GM23338 (cell line): ENCODE measurements around the gene NAA30. TPM values are rescaled to one million over a fixed set of nuclear protein-coding genes. Genes with fewer than 3 reads are reported as not detected.

ENCODE experiments used
- ATAC-seq: fragments of 200-7000 bp; cut with Tn5 transposase; 3 replicates; pipeline ENCODE4 v1.9.1; 2020
- DNase-seq: peaks from one replicate; pipeline ENCODE4 v3.0.0-alpha.2; 2015; ENCODE audit warnings: low spot score
- H2AFZ ChIP-seq: fragments of 200-600 bp; sonication (generic); 2 replicates; pipeline ENCODE4 v1.8.0; 2016; ENCODE audit warnings: antibody characterized with exemption, mild to moderate bottlenecking, moderate library complexity
- H3F3A ChIP-seq: fragments of 200-600 bp; sonication (generic); replicated peaks from 2 replicates; pipeline ENCODE4 v1.8.0; 2017; ENCODE audit warnings: antibody characterized with exemption, mixed run types, low read depth
- H3K27ac ChIP-seq: fragments of 200-600 bp; sonication (generic); 2 replicates; pipeline ENCODE4 v1.6.1; 2016; ENCODE audit warnings: low read depth
- H3K27me3 ChIP-seq: fragments of 200-600 bp; sonication (generic); 2 replicates; pipeline ENCODE4 v1.8.0; 2016; ENCODE audit warnings: mild to moderate bottlenecking, mixed run types, moderate library complexity; ENCODE audit not compliant: insufficient read depth
- H3K36me3 ChIP-seq: fragments of 200-600 bp; sonication (generic); 2 replicates; pipeline ENCODE4 v1.8.0; 2016; ENCODE audit warnings: mild to moderate bottlenecking; ENCODE audit not compliant: insufficient read depth
- H3K4me1 ChIP-seq: fragments of 200-600 bp; sonication (generic); 2 replicates; pipeline ENCODE4 v1.8.0; 2016; ENCODE audit warnings: mild to moderate bottlenecking, moderate library complexity; ENCODE audit not compliant: insufficient read depth
- H3K4me2 ChIP-seq: fragments of 200-600 bp; sonication (generic); 2 replicates; pipeline ENCODE4 v1.7.1; 2017; ENCODE audit warnings: mixed run types
- H3K4me3 ChIP-seq: fragments of 200-600 bp; sonication (generic); 2 replicates; pipeline ENCODE4 v1.6.1; 2016; ENCODE audit warnings: mixed run types
- H3K79me2 ChIP-seq: fragments of 200-600 bp; sonication (generic); replicated peaks from 2 replicates; pipeline ENCODE4 v1.8.0; 2017; ENCODE audit warnings: mild to moderate bottlenecking; ENCODE audit not compliant: insufficient read depth
- H3K9me2 ChIP-seq: fragments of 200-600 bp; sonication (generic); 2 replicates; pipeline ENCODE4 v1.8.0; 2017; ENCODE audit not compliant: insufficient read depth
- H4K20me1 ChIP-seq: fragments of 200-600 bp; sonication (generic); replicated peaks from 2 replicates; pipeline ENCODE4 v1.8.0; 2017; ENCODE audit warnings: mild to moderate bottlenecking; ENCODE audit not compliant: insufficient read depth
- H3K27ac Mint-ChIP-seq: 2 replicates; pipeline ENCODE4 v1.8.0; 2020; ENCODE audit warnings: inconsistent platforms, mild to moderate bottlenecking, moderate library complexity, mixed read lengths
- H3K27me3 Mint-ChIP-seq: 3 replicates; pipeline ENCODE4 v1.8.0; 2022; ENCODE audit warnings: low read depth, mild to moderate bottlenecking, moderate library complexity, mixed read lengths, inconsistent platforms; ENCODE audit not compliant: insufficient read depth, poor library complexity
- H3K36me3 Mint-ChIP-seq: 3 replicates; pipeline ENCODE4 v1.8.0; 2021; ENCODE audit warnings: low read depth, mild to moderate bottlenecking, inconsistent platforms, moderate library complexity, mixed read lengths
- H3K4me1 Mint-ChIP-seq: 3 replicates; pipeline ENCODE4 v1.8.0; 2020; ENCODE audit warnings: mild to moderate bottlenecking, inconsistent platforms, mixed read lengths
- H3K4me3 Mint-ChIP-seq: 3 replicates; pipeline ENCODE4 v1.8.0; 2021; ENCODE audit warnings: moderate library complexity, mild to moderate bottlenecking, inconsistent platforms, mixed read lengths
- H3K9me3 Mint-ChIP-seq: 3 replicates; pipeline ENCODE4 v1.8.0; 2020; ENCODE audit warnings: moderate library complexity, mild to moderate bottlenecking, inconsistent platforms, mixed read lengths
- CREB1 ChIP-seq: fragments of 250-450 bp; sonication (Bioruptor Pico); IDR thresholded peaks from 2 replicates; pipeline ENCODE4 v1.5.0; 2020; ENCODE audit warnings: low read depth, mild to moderate bottlenecking, moderate library complexity
- EZH2 ChIP-seq: fragments of 200-600 bp; sonication (generic); IDR thresholded peaks from one replicate; pipeline ENCODE4 v1.8.0; 2017; ENCODE audit warnings: antibody characterized with exemption, mild to moderate bottlenecking, low read depth; ENCODE audit not compliant: unreplicated experiment
- JUNB ChIP-seq: IDR thresholded peaks from one replicate; pipeline ENCODE4 v1.6.1; 2016; ENCODE audit warnings: antibody characterized with exemption; ENCODE audit not compliant: unreplicated experiment
- NANOG ChIP-seq: IDR thresholded peaks from 2 replicates; pipeline ENCODE4 v1.6.1; 2016; ENCODE audit warnings: antibody characterized with exemption, borderline replicate concordance
- POLR2AphosphoS5 ChIP-seq: IDR thresholded peaks from 2 replicates; pipeline ENCODE4 v1.6.1; 2016; ENCODE audit warnings: antibody characterized with exemption, low read depth
- ZNF114 ChIP-seq: fragments of 250-450 bp; sonication (Bioruptor Pico); IDR thresholded peaks from 2 replicates; pipeline ENCODE4 v1.5.0; 2020; ENCODE audit warnings: mild to moderate bottlenecking, moderate library complexity
- polyA plus RNA-seq: library from polyadenylated mRNA; unstranded; fragments of >200 nt; fragmentation: Nextera tagmentation; extraction: Ambion mirVana; gene quantifications from 2 replicates; pipeline ENCODE4 v1.2.1, GENCODE V29; 2016
- total RNA-seq: library from RNA; depleted of rRNA; stranded (reverse); fragments of >200 nt; shearing (Covaris generic); gene quantifications from 2 replicates; pipeline ENCODE4 v1.2.3, GENCODE V29; 2014
- TF ChIP-seq, protein P1 (sequence below): fragments of 250-450 bp; sonication (Bioruptor Pico); IDR thresholded peaks from 2 replicates; pipeline ENCODE4 v1.5.0; 2020; ENCODE audit warnings: mild to moderate bottlenecking, moderate library complexity
- TF ChIP-seq, protein P2 (sequence below): IDR thresholded peaks from 2 replicates; pipeline ENCODE4 v1.6.1; 2016; ENCODE audit warnings: antibody characterized with exemption
- TF ChIP-seq, protein P3 (sequence below): IDR thresholded peaks from one replicate; pipeline ENCODE4 v1.6.1; 2018; ENCODE audit warnings: antibody characterized with exemption; ENCODE audit not compliant: unreplicated experiment

Gene NAA30
- total and polyA plus RNA-seq, 2 experiments from 2014 or later, result 7.5 to 27.1 TPM

DNA sequence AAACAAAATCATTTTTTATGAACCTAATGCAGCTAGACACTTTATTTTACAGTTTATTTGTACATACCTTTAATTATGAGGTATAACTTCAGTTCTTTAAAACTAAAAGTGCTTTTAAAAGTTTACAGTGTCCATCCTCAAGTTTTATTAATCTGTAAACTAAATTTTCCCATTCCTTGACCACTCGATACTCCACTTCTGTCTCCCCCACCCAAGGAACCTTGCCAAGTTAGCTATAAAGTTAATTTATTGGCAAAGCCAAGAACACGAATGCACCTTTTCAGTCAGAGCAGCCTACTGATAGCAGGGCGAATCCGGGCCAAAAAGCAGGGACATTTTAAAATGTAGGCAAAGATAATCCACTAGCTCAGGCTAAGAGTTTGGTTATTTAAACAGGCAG, 29.6 kb downstream of the NAA30 start:
- Mint-ChIP-seq H3K36me3 (no peaks in the 10 kb centered on the region), H3K4me1 (no peaks in the 10 kb centered on the region)

More for the DNA sequence above, 29.6 kb downstream of the NAA30 start:
- H3K27me3 ChIP-seq, result no peaks in the 10 kb centered on the region
- no peaks in the 10 kb centered on the region for H4K20me1 ChIP-seq
- Mint-ChIP-seq H3K27ac (no peak overlapping the region), H3K9me3 (no peaks in the 10 kb centered on the region), H3K4me3 (no peak overlapping the region), H3K27me3 (peaks cover 2% of the 10 kb centered on the region)
- DNase-seq (no peak), ATAC-seq (no peak)
- H3F3A ChIP-seq, result no peaks in the 10 kb centered on the region
- no peaks in the 10 kb centered on the region for H3K9me2 ChIP-seq
- no peaks in the 10 kb centered on the region for H3K79me2 ChIP-seq
- no peaks in the 10 kb centered on the region for H3K4me1 ChIP-seq
- H3K27ac ChIP-seq, result no peak overlapping the region
- no peaks in the 10 kb centered on the region for H3K36me3 ChIP-seq
- TF ChIP-seq, protein P1, sequence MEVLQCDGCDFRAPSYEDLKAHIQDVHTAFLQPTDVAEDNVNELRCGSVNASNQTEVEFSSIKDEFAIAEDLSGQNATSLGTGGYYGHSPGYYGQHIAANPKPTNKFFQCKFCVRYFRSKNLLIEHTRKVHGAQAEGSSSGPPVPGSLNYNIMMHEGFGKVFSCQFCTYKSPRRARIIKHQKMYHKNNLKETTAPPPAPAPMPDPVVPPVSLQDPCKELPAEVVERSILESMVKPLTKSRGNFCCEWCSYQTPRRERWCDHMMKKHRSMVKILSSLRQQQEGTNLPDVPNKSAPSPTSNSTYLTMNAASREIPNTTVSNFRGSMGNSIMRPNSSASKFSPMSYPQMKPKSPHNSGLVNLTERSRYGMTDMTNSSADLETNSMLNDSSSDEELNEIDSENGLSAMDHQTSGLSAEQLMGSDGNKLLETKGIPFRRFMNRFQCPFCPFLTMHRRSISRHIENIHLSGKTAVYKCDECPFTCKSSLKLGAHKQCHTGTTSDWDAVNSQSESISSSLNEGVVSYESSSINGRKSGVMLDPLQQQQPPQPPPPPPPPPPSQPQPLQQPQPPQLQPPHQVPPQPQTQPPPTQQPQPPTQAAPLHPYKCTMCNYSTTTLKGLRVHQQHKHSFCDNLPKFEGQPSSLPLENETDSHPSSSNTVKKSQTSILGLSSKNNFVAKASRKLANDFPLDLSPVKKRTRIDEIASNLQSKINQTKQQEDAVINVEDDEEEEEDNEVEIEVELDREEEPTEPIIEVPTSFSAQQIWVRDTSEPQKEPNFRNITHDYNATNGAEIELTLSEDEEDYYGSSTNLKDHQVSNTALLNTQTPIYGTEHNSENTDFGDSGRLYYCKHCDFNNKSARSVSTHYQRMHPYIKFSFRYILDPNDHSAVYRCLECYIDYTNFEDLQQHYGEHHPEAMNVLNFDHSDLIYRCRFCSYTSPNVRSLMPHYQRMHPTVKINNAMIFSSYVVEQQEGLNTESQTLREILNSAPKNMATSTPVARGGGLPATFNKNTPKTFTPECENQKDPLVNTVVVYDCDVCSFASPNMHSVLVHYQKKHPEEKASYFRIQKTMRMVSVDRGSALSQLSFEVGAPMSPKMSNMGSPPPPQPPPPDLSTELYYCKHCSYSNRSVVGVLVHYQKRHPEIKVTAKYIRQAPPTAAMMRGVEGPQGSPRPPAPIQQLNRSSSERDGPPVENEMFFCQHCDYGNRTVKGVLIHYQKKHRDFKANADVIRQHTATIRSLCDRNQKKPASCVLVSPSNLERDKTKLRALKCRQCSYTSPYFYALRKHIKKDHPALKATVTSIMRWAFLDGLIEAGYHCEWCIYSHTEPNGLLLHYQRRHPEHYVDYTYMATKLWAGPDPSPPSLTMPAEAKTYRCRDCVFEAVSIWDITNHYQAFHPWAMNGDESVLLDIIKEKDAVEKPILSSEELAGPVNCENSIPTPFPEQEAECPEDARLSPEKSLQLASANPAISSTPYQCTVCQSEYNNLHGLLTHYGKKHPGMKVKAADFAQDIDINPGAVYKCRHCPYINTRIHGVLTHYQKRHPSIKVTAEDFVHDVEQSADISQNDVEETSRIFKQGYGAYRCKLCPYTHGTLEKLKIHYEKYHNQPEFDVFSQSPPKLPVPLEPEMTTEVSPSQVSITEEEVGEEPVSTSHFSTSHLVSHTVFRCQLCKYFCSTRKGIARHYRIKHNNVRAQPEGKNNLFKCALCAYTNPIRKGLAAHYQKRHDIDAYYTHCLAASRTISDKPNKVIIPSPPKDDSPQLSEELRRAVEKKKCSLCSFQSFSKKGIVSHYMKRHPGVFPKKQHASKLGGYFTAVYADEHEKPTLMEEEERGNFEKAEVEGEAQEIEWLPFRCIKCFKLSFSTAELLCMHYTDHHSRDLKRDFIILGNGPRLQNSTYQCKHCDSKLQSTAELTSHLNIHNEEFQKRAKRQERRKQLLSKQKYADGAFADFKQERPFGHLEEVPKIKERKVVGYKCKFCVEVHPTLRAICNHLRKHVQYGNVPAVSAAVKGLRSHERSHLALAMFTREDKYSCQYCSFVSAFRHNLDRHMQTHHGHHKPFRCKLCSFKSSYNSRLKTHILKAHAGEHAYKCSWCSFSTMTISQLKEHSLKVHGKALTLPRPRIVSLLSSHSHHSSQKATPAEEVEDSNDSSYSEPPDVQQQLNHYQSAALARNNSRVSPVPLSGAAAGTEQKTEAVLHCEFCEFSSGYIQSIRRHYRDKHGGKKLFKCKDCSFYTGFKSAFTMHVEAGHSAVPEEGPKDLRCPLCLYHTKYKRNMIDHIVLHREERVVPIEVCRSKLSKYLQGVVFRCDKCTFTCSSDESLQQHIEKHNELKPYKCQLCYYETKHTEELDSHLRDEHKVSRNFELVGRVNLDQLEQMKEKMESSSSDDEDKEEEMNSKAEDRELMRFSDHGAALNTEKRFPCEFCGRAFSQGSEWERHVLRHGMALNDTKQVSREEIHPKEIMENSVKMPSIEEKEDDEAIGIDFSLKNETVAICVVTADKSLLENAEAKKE (CRISPR knock-in tag), result no peak
- TF ChIP-seq, protein P2, sequence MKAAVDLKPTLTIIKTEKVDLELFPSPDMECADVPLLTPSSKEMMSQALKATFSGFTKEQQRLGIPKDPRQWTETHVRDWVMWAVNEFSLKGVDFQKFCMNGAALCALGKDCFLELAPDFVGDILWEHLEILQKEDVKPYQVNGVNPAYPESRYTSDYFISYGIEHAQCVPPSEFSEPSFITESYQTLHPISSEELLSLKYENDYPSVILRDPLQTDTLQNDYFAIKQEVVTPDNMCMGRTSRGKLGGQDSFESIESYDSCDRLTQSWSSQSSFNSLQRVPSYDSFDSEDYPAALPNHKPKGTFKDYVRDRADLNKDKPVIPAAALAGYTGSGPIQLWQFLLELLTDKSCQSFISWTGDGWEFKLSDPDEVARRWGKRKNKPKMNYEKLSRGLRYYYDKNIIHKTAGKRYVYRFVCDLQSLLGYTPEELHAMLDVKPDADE, result no peak
- no peak for TF ChIP-seq POLR2AphosphoS5
- TF ChIP-seq, protein P3, sequence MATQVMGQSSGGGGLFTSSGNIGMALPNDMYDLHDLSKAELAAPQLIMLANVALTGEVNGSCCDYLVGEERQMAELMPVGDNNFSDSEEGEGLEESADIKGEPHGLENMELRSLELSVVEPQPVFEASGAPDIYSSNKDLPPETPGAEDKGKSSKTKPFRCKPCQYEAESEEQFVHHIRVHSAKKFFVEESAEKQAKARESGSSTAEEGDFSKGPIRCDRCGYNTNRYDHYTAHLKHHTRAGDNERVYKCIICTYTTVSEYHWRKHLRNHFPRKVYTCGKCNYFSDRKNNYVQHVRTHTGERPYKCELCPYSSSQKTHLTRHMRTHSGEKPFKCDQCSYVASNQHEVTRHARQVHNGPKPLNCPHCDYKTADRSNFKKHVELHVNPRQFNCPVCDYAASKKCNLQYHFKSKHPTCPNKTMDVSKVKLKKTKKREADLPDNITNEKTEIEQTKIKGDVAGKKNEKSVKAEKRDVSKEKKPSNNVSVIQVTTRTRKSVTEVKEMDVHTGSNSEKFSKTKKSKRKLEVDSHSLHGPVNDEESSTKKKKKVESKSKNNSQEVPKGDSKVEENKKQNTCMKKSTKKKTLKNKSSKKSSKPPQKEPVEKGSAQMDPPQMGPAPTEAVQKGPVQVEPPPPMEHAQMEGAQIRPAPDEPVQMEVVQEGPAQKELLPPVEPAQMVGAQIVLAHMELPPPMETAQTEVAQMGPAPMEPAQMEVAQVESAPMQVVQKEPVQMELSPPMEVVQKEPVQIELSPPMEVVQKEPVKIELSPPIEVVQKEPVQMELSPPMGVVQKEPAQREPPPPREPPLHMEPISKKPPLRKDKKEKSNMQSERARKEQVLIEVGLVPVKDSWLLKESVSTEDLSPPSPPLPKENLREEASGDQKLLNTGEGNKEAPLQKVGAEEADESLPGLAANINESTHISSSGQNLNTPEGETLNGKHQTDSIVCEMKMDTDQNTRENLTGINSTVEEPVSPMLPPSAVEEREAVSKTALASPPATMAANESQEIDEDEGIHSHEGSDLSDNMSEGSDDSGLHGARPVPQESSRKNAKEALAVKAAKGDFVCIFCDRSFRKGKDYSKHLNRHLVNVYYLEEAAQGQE, result no peak
- no peak for TF ChIP-seq JUNB
- TF ChIP-seq CREB1 (CRISPR knock-in tag), result no peak
- TF ChIP-seq NANOG, result no peak
- no peak for TF ChIP-seq ZNF114
- TF ChIP-seq EZH2, result no peak
- no peak overlapping the region for H3K4me3 ChIP-seq
- H2AFZ ChIP-seq, result no peak overlapping the region
- H3K4me2 ChIP-seq, result no peak overlapping the region
